Osteoblast (primary cell): Measurements from ENCODE around the gene OSGIN1. TPM values are rescaled to one million over a fixed set of nuclear protein-coding genes. Genes with fewer than 3 reads are reported as not detected.

Experiments
- DNase-seq: peaks from one replicate; pipeline ENCODE4 v3.0.0; 2011; ENCODE audit warnings: low spot score, mixed read lengths; ENCODE audit not compliant: insufficient read length; ENCODE audit errors: missing footprints
- H2AFZ ChIP-seq: 2 replicates; pipeline ENCODE4 v1.6.0; 2011; ENCODE audit warnings: mild to moderate bottlenecking, low read length
- H3K27ac ChIP-seq: 2 replicates; pipeline ENCODE4 v1.5.1; 2011; ENCODE audit warnings: mild to moderate bottlenecking, low read depth, low read length, moderate library complexity
- H3K27me3 ChIP-seq: 2 replicates; pipeline ENCODE4 v1.6.0; 2012; ENCODE audit warnings: mild to moderate bottlenecking, control low read depth, inconsistent platforms, low read length, moderate library complexity; ENCODE audit not compliant: insufficient read depth
- H3K36me3 ChIP-seq: 2 replicates; pipeline ENCODE4 v1.5.1; 2011; ENCODE audit warnings: mild to moderate bottlenecking, low read length, control low read depth, moderate library complexity; ENCODE audit not compliant: insufficient read depth
- H3K4me1 ChIP-seq: 2 replicates; pipeline ENCODE4 v1.5.1; 2011; ENCODE audit warnings: mild to moderate bottlenecking, low read length, control low read depth, moderate library complexity; ENCODE audit not compliant: insufficient read depth
- H3K4me2 ChIP-seq: 2 replicates; pipeline ENCODE4 v1.6.0; 2011; ENCODE audit warnings: mild to moderate bottlenecking, low read length; ENCODE audit not compliant: insufficient read depth
- H3K4me3 ChIP-seq: fragments of 200-600 bp; sonication (generic); 3 replicates; pipeline ENCODE4 v1.5.1; 2012; ENCODE audit warnings: mild to moderate bottlenecking, low read length, inconsistent platforms; ENCODE audit not compliant: insufficient read depth
- H3K79me2 ChIP-seq: 2 replicates; pipeline ENCODE4 v1.6.0; 2012; ENCODE audit warnings: mild to moderate bottlenecking, low read length, control low read depth, inconsistent platforms; ENCODE audit not compliant: insufficient read depth
- H3K9me3 ChIP-seq: 2 replicates; pipeline ENCODE4 v1.5.1; 2011; ENCODE audit warnings: low read depth, low read length, control low read depth
- H4K20me1 ChIP-seq: 2 replicates; pipeline ENCODE4 v1.6.0; 2012; ENCODE audit warnings: mild to moderate bottlenecking, low read length, control low read depth; ENCODE audit not compliant: insufficient read depth
- total RNA-seq: library from RNA; depleted of rRNA; stranded (reverse); fragments of >200 nt; gene quantifications from 2 replicates; pipeline ENCODE4 v1.2.3, GENCODE V29; 2012
- TF ChIP-seq, protein P1 (sequence below): IDR thresholded peaks from 2 replicates; pipeline ENCODE4 v1.5.1; 2011; ENCODE audit warnings: mild to moderate bottlenecking, low read depth, low read length, moderate library complexity; ENCODE audit errors: extremely low read depth

OSGIN1 gene
- total RNA-seq, 1 donor = 3.6 TPM

DNA sequence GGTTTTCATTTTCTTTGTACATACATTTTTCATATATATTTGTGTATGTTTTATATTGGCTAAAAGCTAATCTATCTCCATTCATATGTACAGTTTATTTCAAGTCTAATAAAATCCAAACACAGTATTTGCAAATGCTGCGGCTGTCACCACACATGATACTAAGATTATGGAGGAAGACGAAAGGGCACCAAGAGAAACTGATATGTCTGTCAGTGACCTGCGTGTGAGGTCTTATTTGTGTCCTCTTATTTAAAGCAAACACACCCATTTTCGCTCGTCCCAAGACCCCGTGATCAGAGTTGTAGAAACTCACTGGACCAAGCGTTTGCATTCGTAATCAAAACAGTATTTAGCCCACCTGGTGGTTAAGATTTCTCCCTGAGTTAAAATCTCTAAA lies 45.9 kb upstream of the OSGIN1 start:
- no peak overlapping the region for H3K4me3 ChIP-seq

GRCh38 chr16:83907631-83908250 lies 45.3 kb upstream of the OSGIN1 start:
- no peak overlapping the region for H3K4me3 ChIP-seq
- H2AFZ ChIP-seq = no peak overlapping the region
- H3K27me3 ChIP-seq = no peaks in the 10 kb centered on the region
- no peak overlapping the region for H3K27ac ChIP-seq
- no peaks in the 10 kb centered on the region for H3K4me1 ChIP-seq
- no peak for DNase-seq
- H3K79me2 ChIP-seq = peaks cover 18% of the 10 kb centered on the region
- TF ChIP-seq, protein P1, sequence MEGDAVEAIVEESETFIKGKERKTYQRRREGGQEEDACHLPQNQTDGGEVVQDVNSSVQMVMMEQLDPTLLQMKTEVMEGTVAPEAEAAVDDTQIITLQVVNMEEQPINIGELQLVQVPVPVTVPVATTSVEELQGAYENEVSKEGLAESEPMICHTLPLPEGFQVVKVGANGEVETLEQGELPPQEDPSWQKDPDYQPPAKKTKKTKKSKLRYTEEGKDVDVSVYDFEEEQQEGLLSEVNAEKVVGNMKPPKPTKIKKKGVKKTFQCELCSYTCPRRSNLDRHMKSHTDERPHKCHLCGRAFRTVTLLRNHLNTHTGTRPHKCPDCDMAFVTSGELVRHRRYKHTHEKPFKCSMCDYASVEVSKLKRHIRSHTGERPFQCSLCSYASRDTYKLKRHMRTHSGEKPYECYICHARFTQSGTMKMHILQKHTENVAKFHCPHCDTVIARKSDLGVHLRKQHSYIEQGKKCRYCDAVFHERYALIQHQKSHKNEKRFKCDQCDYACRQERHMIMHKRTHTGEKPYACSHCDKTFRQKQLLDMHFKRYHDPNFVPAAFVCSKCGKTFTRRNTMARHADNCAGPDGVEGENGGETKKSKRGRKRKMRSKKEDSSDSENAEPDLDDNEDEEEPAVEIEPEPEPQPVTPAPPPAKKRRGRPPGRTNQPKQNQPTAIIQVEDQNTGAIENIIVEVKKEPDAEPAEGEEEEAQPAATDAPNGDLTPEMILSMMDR = no peak
- H3K9me3 ChIP-seq = no peaks in the 10 kb centered on the region
- peaks cover 18% of the 10 kb centered on the region for H3K36me3 ChIP-seq
- H4K20me1 ChIP-seq = peaks cover 25% of the 10 kb centered on the region
- H3K4me2 ChIP-seq = no peak overlapping the region

More for the DNA sequence above, 45.9 kb upstream of the OSGIN1 start:
- peaks cover 15% of the 10 kb centered on the region for H3K36me3 ChIP-seq
- H3K9me3 ChIP-seq = no peaks in the 10 kb centered on the region
- H3K4me2 ChIP-seq = no peak overlapping the region
- H2AFZ ChIP-seq = no peak overlapping the region
- H3K27ac ChIP-seq = no peak overlapping the region
- TF ChIP-seq, protein P1 = no peak
- DNase-seq = no peak
- H3K27me3 ChIP-seq = no peaks in the 10 kb centered on the region
- no peaks in the 10 kb centered on the region for H3K4me1 ChIP-seq
- H4K20me1 ChIP-seq = peaks cover 26% of the 10 kb centered on the region
- H3K79me2 ChIP-seq = peaks cover 20% of the 10 kb centered on the region

DNA sequence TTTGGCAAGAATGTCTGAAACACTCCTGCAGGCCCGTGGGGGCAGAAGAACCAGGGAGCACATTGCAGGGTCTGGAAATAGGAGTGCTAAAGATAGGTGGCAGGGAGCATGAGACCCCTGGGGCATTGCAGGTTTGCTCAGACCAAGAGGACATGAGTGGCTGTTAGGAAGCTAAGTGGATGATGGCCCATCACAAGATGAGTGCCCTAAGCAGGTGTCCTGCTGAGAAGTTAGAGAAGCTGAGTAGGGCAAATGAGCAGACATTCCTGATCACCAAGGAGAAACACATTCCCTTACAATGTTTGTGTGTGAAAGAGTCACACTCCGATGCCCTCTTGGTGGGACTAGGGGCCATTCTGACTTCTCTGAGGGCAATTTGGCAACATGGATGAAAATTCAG lies 44.2 kb upstream of the OSGIN1 start:
- Histone ChIP-seq H3K36me3 (peaks cover 21% of the 10 kb centered on the region), H3K4me2 (no peak overlapping the region), H3K27ac (no peak overlapping the region), H3K4me3 (no peak overlapping the region), H2AFZ (no peak overlapping the region), H3K27me3 (no peaks in the 10 kb centered on the region), H3K4me1 (no peaks in the 10 kb centered on the region), H3K9me3 (no peaks in the 10 kb centered on the region), H3K79me2 (peaks cover 8% of the 10 kb centered on the region), H4K20me1 (peaks cover 23% of the 10 kb centered on the region)
- DNase-seq = no peak
- TF ChIP-seq, protein P1 = no peak

DNA sequence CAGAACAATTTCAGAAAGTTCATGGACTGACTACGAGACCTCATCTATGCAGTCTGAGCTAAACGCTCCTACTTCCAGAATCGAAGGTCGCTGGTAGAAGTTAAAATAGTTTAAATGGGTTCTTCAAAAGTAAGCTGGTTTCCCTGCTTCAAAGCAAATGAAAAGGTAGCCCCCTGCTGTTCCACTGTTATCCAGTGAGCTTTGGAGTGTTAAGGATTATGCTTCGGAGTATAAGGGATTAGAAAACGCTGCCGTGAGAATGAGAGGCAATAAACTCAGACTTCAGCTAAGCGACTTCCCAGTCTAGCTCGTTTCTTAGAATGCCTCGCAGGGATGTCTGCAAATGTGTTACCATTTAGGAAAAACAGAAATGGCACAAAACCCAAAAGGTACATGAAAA lies 41.8 kb upstream of the OSGIN1 start:
- TF ChIP-seq, protein P1 = no peak
- Histone ChIP-seq H3K9me3 (no peaks in the 10 kb centered on the region), H3K4me1 (no peaks in the 10 kb centered on the region), H3K4me2 (no peak overlapping the region), H3K36me3 (peaks cover 35% of the 10 kb centered on the region), H3K79me2 (no peaks in the 10 kb centered on the region), H3K27ac (no peak overlapping the region), H3K27me3 (no peaks in the 10 kb centered on the region), H4K20me1 (peaks cover 12% of the 10 kb centered on the region), H2AFZ (no peak overlapping the region), H3K4me3 (no peak overlapping the region)
- peak; percentile 10 for DNase-seq
